Type B pancreatic cell (in vitro differentiated cells): ENCODE measurements around the gene ATG12. TPM values are rescaled to one million over a fixed set of nuclear protein-coding genes. Genes with fewer than 3 reads are reported as not detected.

Source experiments
- DNase-seq: peaks from one replicate; pipeline ENCODE4 v3.0.0; 2021; ENCODE audit warnings: mixed read lengths; ENCODE audit not compliant: unreplicated experiment; ENCODE audit errors: extremely low spot score
- H3K27ac Mint-ChIP-seq: 2 replicates; pipeline ENCODE4 v1.8.0; 2021; ENCODE audit warnings: mild to moderate bottlenecking, mixed read lengths
- H3K27me3 Mint-ChIP-seq: 2 replicates; pipeline ENCODE4 v1.8.0; 2021; ENCODE audit warnings: mixed read lengths
- H3K36me3 Mint-ChIP-seq: 2 replicates; pipeline ENCODE4 v1.8.0; 2021; ENCODE audit warnings: mixed read lengths
- H3K4me1 Mint-ChIP-seq: one replicate; pipeline ENCODE4 v1.8.0; 2021; ENCODE audit warnings: mixed read lengths; ENCODE audit not compliant: unreplicated experiment
- H3K4me3 Mint-ChIP-seq: 2 replicates; pipeline ENCODE4 v1.8.0; 2021; ENCODE audit warnings: mild to moderate bottlenecking, mixed read lengths
- H3K9me3 Mint-ChIP-seq: 2 replicates; pipeline ENCODE4 v1.8.0; 2021; ENCODE audit warnings: mixed read lengths
- total RNA-seq: library from RNA; stranded (reverse); gene quantifications from 2 replicates; pipeline ENCODE4 v1.2.1, GENCODE V29; 2021; ENCODE audit warnings: low replicate concordance
- TF ChIP-seq, protein P1 (sequence below): fragments of 200-600 bp; sonication (generic); conservative IDR thresholded peaks from 2 replicates; pipeline ENCODE4 v1.5.0; 2021; ENCODE audit warnings: antibody characterized with exemption, mild to moderate bottlenecking

Gene ATG12
- total RNA-seq, 1 donor from 2014 or later = 45.9 TPM

DNA sequence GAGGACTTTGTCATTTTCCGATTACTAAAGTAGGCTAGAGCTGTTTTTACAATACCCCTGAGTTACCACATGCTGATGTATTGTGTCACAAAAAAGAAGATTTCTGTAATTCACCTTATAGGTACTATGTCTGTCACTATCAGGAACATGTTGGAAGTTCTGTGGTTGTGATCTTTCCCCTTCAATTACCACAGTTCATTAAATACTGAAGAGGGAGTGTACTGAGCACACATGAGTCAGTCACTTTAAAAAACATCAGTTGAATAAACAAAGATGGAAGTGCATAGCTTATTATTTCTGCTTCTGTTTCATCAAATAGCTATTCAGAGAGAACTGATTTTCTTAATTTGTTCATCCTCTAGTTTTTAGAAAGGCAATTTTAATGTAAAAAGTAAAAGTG, 32.0 kb upstream of the ATG12 start:
- Mint-ChIP-seq H3K9me3 (no peaks in the 10 kb centered on the region), H3K4me3 (no peak overlapping the region)

GRCh38 chr5:115872447-115872846, 31.1 kb upstream of the ATG12 start:
- no peaks in the 10 kb centered on the region for H3K9me3 Mint-ChIP-seq
- peaks cover 4% of the 10 kb centered on the region for H3K4me1 Mint-ChIP-seq
- TF ChIP-seq, protein P1, sequence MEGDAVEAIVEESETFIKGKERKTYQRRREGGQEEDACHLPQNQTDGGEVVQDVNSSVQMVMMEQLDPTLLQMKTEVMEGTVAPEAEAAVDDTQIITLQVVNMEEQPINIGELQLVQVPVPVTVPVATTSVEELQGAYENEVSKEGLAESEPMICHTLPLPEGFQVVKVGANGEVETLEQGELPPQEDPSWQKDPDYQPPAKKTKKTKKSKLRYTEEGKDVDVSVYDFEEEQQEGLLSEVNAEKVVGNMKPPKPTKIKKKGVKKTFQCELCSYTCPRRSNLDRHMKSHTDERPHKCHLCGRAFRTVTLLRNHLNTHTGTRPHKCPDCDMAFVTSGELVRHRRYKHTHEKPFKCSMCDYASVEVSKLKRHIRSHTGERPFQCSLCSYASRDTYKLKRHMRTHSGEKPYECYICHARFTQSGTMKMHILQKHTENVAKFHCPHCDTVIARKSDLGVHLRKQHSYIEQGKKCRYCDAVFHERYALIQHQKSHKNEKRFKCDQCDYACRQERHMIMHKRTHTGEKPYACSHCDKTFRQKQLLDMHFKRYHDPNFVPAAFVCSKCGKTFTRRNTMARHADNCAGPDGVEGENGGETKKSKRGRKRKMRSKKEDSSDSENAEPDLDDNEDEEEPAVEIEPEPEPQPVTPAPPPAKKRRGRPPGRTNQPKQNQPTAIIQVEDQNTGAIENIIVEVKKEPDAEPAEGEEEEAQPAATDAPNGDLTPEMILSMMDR = no peak
- no peaks in the 10 kb centered on the region for H3K27me3 Mint-ChIP-seq
- no peak for DNase-seq
- H3K27ac Mint-ChIP-seq = no peak overlapping the region
- peaks cover 23% of the 10 kb centered on the region for H3K36me3 Mint-ChIP-seq
- H3K4me3 Mint-ChIP-seq = no peak overlapping the region

More for the DNA sequence above, 32.0 kb upstream of the ATG12 start:
- DNase-seq = no peak
- H3K36me3 Mint-ChIP-seq = peaks cover 32% of the 10 kb centered on the region
- no peak overlapping the region for H3K27ac Mint-ChIP-seq
- H3K4me1 Mint-ChIP-seq = peaks cover 4% of the 10 kb centered on the region
- TF ChIP-seq, protein P1 = no peak
- no peaks in the 10 kb centered on the region for H3K27me3 Mint-ChIP-seq

DNA sequence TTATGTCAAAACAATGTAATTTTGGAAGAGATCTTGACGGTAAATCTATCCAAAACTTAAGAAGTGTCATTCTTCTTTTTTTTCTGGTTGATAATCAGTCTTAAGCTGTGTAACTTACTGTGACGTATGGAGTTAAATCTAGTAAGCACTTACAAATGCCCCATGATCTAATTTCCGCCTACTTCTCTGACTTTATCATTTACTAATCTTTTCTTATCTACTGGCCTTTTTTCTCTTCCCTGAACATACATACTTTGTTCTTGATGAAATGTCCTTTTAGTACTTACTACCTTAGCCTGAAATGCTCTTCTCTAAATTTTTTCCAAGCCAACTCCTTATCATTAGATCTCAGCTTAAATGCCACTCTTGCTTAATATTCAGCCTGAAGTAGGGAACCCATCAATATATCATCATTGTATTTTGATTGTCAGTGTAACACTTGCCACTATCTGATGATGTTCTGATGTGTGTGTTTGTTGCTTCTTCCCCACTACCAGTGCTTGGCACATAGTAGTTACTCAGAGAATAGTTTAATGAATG, 28.0 kb upstream of the ATG12 start:
- H3K27ac Mint-ChIP-seq = no peak overlapping the region
- DNase-seq = no peak
- H3K4me3 Mint-ChIP-seq = no peak overlapping the region
- H3K27me3 Mint-ChIP-seq = no peaks in the 10 kb centered on the region
- TF ChIP-seq, protein P1 = no peak
- H3K36me3 Mint-ChIP-seq = peaks cover 11% of the 10 kb centered on the region
- H3K4me1 Mint-ChIP-seq = peaks cover 8% of the 10 kb centered on the region
- no peaks in the 10 kb centered on the region for H3K9me3 Mint-ChIP-seq

GRCh38 chr5:115859378-115859777, 18.0 kb upstream of the ATG12 start:
- H3K27ac Mint-ChIP-seq = no peak overlapping the region
- TF ChIP-seq, protein P1 = no peak
- H3K9me3 Mint-ChIP-seq = no peaks in the 10 kb centered on the region

GRCh38 chr5:115858396-115858795, 17.0 kb upstream of the ATG12 start:
- H3K4me1 Mint-ChIP-seq = peaks cover 14% of the 10 kb centered on the region
- no peak overlapping the region for H3K4me3 Mint-ChIP-seq
- no peak for DNase-seq
- H3K27ac Mint-ChIP-seq = no peak overlapping the region
- H3K36me3 Mint-ChIP-seq = peaks cover 19% of the 10 kb centered on the region
- TF ChIP-seq, protein P1 = no peak
- H3K9me3 Mint-ChIP-seq = peaks cover 7% of the 10 kb centered on the region
- no peaks in the 10 kb centered on the region for H3K27me3 Mint-ChIP-seq

More at GRCh38 chr5:115859378-115859777, 18.0 kb upstream of the ATG12 start:
- Mint-ChIP-seq H3K4me1 (peaks cover 14% of the 10 kb centered on the region), H3K36me3 (peaks cover 12% of the 10 kb centered on the region), H3K27me3 (no peaks in the 10 kb centered on the region), H3K4me3 (no peak overlapping the region)
- no peak for DNase-seq
